ENCODE measurements around the gene TIGD3. TPM values are rescaled to one million over a fixed set of nuclear protein-coding genes. Genes with fewer than 3 reads are reported as not detected.

TIGD3 gene
- total and polyA plus RNA-seq, 2 experiments from 2014 or later: 0.88 to 1.7 TPM

DNA sequence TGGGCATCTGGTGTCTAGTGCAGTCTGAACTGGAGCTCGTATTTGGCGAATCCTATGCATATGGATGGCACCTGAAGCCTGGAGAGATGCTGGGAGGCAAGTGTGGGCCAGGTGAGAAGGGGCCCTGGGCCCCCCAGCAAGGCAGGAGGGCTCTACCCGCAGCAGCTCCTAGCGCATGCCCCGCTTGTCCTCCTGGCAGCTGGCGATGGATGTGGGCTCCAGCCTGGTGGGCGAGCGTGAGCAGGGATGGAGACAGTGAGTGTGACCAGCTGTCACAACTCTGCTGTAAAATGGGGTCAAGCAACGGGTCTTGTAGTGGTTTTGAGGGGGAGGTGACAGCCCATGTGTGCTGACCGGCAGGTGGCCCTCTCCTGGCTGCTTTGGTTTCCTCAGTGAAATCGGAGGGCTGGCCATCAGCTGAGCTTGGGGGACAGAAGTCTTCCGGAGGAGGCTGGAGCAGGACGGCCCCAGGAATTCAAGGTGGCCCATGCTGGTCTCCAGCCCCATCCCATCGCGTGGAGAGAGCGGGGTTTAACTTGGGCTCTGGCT is 43.9 kb downstream of the TIGD3 start:
- H3K4me1 ChIP-seq (ENCODE audit: low read depth): no peaks in the 10 kb centered on the region
- no peak overlapping the region for H3K4me3 ChIP-seq
- no peaks in the 10 kb centered on the region for H3K9me3 ChIP-seq (ENCODE audit: low read depth)
- no peak overlapping the region for H3K27ac ChIP-seq
- DNase-seq (ENCODE audit: low read depth in 1 of 2, low spot score in 1 of 2): no peak
- peaks cover 9% of the 10 kb centered on the region for H3K36me3 ChIP-seq
- H3K27me3 ChIP-seq: no peaks in the 10 kb centered on the region
- TF ChIP-seq, protein P1, sequence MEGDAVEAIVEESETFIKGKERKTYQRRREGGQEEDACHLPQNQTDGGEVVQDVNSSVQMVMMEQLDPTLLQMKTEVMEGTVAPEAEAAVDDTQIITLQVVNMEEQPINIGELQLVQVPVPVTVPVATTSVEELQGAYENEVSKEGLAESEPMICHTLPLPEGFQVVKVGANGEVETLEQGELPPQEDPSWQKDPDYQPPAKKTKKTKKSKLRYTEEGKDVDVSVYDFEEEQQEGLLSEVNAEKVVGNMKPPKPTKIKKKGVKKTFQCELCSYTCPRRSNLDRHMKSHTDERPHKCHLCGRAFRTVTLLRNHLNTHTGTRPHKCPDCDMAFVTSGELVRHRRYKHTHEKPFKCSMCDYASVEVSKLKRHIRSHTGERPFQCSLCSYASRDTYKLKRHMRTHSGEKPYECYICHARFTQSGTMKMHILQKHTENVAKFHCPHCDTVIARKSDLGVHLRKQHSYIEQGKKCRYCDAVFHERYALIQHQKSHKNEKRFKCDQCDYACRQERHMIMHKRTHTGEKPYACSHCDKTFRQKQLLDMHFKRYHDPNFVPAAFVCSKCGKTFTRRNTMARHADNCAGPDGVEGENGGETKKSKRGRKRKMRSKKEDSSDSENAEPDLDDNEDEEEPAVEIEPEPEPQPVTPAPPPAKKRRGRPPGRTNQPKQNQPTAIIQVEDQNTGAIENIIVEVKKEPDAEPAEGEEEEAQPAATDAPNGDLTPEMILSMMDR (IDR thresholded peaks at IDR 0.05; ENCODE audit: low read depth, low read length): no peak

DNA sequence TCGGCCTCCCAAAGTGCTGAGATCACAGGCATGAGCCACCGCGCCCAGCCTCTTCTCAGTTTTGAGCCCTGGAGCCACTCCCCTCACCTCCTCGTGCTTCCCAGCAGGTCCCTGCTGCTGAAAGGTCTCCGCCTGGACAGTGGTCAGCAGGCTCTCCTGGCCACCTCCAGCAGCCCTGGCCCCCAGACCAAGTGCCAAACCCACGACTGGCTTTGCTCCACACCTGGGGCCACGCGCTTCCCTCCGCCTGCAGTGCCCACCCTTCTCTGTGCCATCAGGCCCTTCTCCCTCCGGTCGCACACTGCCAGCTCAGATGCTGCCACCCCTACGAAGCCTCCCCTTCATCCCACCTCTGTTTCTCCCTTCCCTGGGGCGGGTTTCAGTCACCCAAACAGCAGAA is 44.7 kb downstream of the TIGD3 start:
- Histone ChIP-seq H3K36me3 (peaks cover 9% of the 10 kb centered on the region), H3K27me3 (no peaks in the 10 kb centered on the region), H3K4me3 (no peak overlapping the region), H3K4me1 (ENCODE audit: low read depth) (no peaks in the 10 kb centered on the region), H3K9me3 (ENCODE audit: low read depth) (no peaks in the 10 kb centered on the region), H3K27ac (no peak overlapping the region)
- DNase-seq (ENCODE audit: low read depth in 1 of 2, low spot score in 1 of 2): no peak
- TF ChIP-seq, protein P1 (IDR thresholded peaks at IDR 0.05; ENCODE audit: low read depth, low read length): no peak

DNA sequence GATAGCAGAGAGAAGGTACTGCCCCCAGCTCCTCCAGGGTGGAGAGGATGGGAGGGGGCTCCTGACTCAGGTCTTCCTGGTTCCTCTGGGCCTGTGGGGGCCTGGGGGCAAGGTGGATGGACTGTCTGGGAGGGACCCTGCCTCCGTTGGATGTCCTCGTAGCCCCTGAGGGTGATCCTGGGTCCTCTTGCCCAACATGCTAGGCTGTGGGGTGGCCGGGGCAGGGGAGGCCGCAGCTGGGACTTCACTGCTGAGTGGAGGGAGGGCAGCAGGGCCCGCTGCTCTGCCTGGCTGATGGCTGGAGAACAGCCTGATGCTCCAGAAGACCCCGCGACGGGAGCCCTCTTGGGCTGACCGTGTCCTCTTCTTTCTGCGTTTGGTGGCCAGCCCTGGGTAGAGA is 45.3 kb downstream of the TIGD3 start:
- Histone ChIP-seq H3K36me3 (peaks cover 9% of the 10 kb centered on the region), H3K27me3 (no peaks in the 10 kb centered on the region), H3K4me1 (ENCODE audit: low read depth) (no peaks in the 10 kb centered on the region), H3K4me3 (no peak overlapping the region), H3K9me3 (ENCODE audit: low read depth) (no peaks in the 10 kb centered on the region), H3K27ac (no peak overlapping the region)
- TF ChIP-seq, protein P1 (IDR thresholded peaks at IDR 0.05; ENCODE audit: low read depth, low read length): no peak
- no peak for DNase-seq (ENCODE audit: low read depth in 1 of 2, low spot score in 1 of 2)

DNA sequence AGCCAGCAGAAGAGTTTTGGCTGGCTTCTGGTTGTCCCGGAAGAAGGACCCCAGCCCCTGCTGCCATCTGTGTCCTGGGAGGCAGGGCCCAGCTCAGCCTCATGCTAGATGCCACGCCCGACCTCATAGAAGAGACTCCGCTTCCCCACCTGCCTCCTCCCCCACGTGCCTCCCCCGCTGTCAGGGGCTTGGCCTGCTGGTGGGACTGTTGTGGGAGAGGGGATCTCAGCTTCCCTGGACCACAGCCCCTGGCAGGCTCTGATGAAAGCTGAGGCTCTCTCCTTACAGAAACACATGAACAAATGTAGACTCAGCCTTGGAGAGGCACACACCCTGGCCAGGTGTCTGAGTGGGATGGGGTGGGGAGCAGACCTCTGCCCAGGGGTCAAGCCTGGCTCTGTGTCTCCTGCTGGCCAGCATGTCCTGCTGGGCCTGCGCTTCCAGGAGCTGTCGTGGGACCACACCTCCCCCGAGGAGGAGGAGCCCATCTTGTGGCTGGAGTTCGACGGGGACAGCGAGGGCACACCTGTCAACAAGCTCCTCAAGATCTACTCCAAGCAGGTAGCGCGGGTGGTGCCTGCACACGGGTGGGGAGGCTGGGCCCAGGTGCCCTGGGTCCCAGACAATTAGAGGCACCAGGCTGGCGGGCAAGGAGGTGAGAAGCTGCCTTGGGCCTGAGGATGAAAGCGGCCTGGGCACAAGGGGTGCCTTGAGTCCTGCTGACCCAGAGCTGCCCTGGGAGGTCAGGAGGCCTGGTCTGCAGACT is 45.9 kb downstream of the TIGD3 start:
- Histone ChIP-seq H3K36me3 (peaks cover 9% of the 10 kb centered on the region), H3K27me3 (no peaks in the 10 kb centered on the region), H3K27ac (no peak overlapping the region), H3K4me1 (ENCODE audit: low read depth) (no peaks in the 10 kb centered on the region), H3K4me3 (no peak overlapping the region), H3K9me3 (ENCODE audit: low read depth) (no peaks in the 10 kb centered on the region)
- TF ChIP-seq, protein P1 (IDR thresholded peaks at IDR 0.05; ENCODE audit: low read depth, low read length): no peak
- DNase-seq (ENCODE audit: low read depth in 1 of 2, low spot score in 1 of 2): no peak

DNA sequence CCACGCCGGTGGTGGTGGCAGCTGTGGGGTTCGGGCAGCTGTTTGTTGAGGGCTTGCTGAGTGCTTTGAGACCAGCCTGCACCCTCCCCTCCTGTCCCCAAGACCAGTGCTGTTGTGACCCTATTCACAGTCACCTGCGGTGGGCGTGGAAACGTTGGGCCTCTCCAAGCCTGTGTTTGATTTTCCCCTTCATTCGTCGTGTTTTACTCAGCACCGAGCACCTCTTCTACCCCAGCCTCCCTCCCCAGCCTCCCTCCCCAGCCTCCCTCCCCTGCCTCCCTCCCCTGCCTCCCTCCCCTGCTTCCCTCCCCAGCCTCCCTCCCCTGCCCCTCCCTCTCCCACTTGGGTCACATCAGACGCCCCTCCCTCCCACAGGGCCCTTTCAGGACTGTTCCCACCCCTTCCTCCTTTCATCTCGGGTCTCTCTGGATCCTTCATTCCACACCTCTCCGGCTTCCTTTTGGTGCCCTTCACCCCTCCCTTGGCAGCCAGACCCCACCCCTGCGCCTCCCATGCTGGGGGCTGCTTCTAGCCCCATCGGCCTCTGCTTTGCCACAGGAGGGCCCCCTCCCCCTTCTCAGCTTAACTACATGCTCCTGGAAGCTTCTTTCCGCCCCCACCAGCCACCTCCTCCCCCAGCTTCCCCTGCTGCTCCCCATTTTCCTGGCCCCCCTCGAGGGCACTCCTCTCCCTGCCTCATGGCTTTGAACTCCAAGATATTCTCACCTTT is 46.7 kb downstream of the TIGD3 start:
- Histone ChIP-seq H3K27me3 (no peaks in the 10 kb centered on the region), H3K36me3 (peaks cover 9% of the 10 kb centered on the region), H3K4me1 (ENCODE audit: low read depth) (no peaks in the 10 kb centered on the region), H3K4me3 (no peak overlapping the region), H3K27ac (no peak overlapping the region), H3K9me3 (ENCODE audit: low read depth) (no peaks in the 10 kb centered on the region)
- DNase-seq (ENCODE audit: low read depth in 1 of 2, low spot score in 1 of 2): no peak
- TF ChIP-seq, protein P1 (IDR thresholded peaks at IDR 0.05; ENCODE audit: low read depth, low read length): no peak

Data from cardiac muscle cell (in vitro differentiated cells and primary cell).